Cardiac fibroblast (primary cell): ENCODE measurements around the gene MT1F.
A peak's percentile ranks its signal among the peaks of the same experiment; 100 is the strongest.

Experiments
- DNase-seq, 2 donors: peaks; one replicate each; pipeline versions ENCODE4 v3.0.0 to v3.0.0-alpha.2; 2010; ENCODE audit warnings: low read depth in 2 of 2
- H3K4me3 ChIP-seq, 2 donors: replicated peaks in 1 of 2; 1 replicate in 1 of 2; 2 replicates in 1 of 2; pipeline ENCODE4 v1.5.1; 2011; ENCODE audit warnings: low read depth in 2 of 2, low read length in 2 of 2, mild to moderate bottlenecking in 2 of 2, moderate library complexity in 1 of 2
- CTCF ChIP-seq: IDR thresholded peaks from one replicate; pipeline ENCODE4 v1.5.1; 2011; ENCODE audit warnings: low read depth, mild to moderate bottlenecking, low read length, inconsistent platforms

MT1F gene

GRCh38 chr16:56632156-56632847 is 25.5 kb upstream of the MT1F start, which contains the start of gene MT1M:
MT1M (plus strand) TSS chr16:56632659; CDS start chr16:56632732, 73 bp downstream.
- TF ChIP-seq CTCF: no peak
- DNase-seq: no peak
- peak within 1 kb of the TSS; percentile 39 to 47 for H3K4me3 ChIP-seq

GRCh38 chr16:56632848-56633365 is 24.9 kb upstream of the MT1F start:
- no peak for DNase-seq
- TF ChIP-seq CTCF: no peak
- H3K4me3 ChIP-seq: peak overlapping the region in 1 of 2 donors; percentile 47

GRCh38 chr16:56633535-56633934 is 24.2 kb upstream of the MT1F start:
- no peak for TF ChIP-seq CTCF
- DNase-seq: no peak
- no peak overlapping the region for H3K4me3 ChIP-seq

GRCh38 chr16:56634715-56635440 is 22.9 kb upstream of the MT1F start:
- H3K4me3 ChIP-seq: peak overlapping the region in 1 of 2 donors; percentile 29
- DNase-seq: no peak
- TF ChIP-seq CTCF: no peak

- TF ChIP-seq CTCF: no peak
- H3K4me3 ChIP-seq: peak overlapping the region in 1 of 2 donors; percentile 29
- DNase-seq: no peak
Measured at GRCh38 chr16:56635441-56635967, 22.3 kb upstream of the MT1F start.

- no peak for TF ChIP-seq CTCF
- H3K4me3 ChIP-seq: no peak overlapping the region
- no peak for DNase-seq
Measured at GRCh38 chr16:56636616-56637413, 20.9 kb upstream of the MT1F start.
